SK-N-SH treated with all-trans-retinoic acid at 6 μM for 48 hours (cell line): Measurements from ENCODE around the gene AXIN1.

ENCODE experiments used
- ATAC-seq: fragments of 200-7000 bp; cut with Tn5 transposase; 3 replicates; pipeline ENCODE4 v1.9.1; 2020; ENCODE audit warnings: mild to moderate bottlenecking, moderate library complexity
- CSDC2 ChIP-seq: fragments of 250-450 bp; sonication (Bioruptor Pico); IDR thresholded peaks from 2 replicates; pipeline ENCODE4 v1.5.0; 2020; ENCODE audit warnings: mild to moderate bottlenecking, moderate library complexity
- ESRRG ChIP-seq: fragments of 250-450 bp; sonication (Bioruptor Pico); IDR thresholded peaks from 2 replicates; pipeline ENCODE4 v1.6.1; 2021; ENCODE audit warnings: mild to moderate bottlenecking
- ISL1 ChIP-seq: fragments of 250-450 bp; sonication (Bioruptor Pico); IDR thresholded peaks from 2 replicates; pipeline ENCODE4 v2.1.2; 2022; ENCODE audit warnings: mild to moderate bottlenecking, moderate library complexity
- OSR1 ChIP-seq: fragments of 250-450 bp; sonication (Bioruptor Pico); IDR thresholded peaks from 2 replicates; pipeline ENCODE4 v1.8.0; 2022; ENCODE audit warnings: moderate library complexity, mild to moderate bottlenecking, inconsistent platforms
- RARB ChIP-seq: fragments of 250-450 bp; sonication (Bioruptor Pico); IDR thresholded peaks from 2 replicates; pipeline ENCODE4 v1.8.0; 2021; ENCODE audit warnings: mild to moderate bottlenecking, moderate library complexity
- SNAI2 ChIP-seq: fragments of 250-450 bp; sonication (Bioruptor Pico); IDR thresholded peaks from 2 replicates; pipeline ENCODE4 v1.5.0; 2020; ENCODE audit warnings: mild to moderate bottlenecking, moderate library complexity
- ZC3H10 ChIP-seq: fragments of 250-450 bp; sonication (Bioruptor Pico); IDR thresholded peaks from 2 replicates; pipeline ENCODE4 v1.5.1; 2021; ENCODE audit warnings: mild to moderate bottlenecking, moderate library complexity
- ZFP3 ChIP-seq: fragments of 250-450 bp; sonication (Bioruptor Pico); IDR thresholded peaks from 2 replicates; pipeline ENCODE4 v1.5.0; 2020; ENCODE audit warnings: mild to moderate bottlenecking, moderate library complexity
- ZNF565 ChIP-seq: fragments of 450-650 bp; formaldehyde crosslinking; conservative IDR thresholded peaks from 2 replicates; pipeline ENCODE4 v1.5.0; 2020; ENCODE audit warnings: low read depth, mild to moderate bottlenecking, moderate library complexity
- ZNF8 ChIP-seq: fragments of 450-650 bp; formaldehyde crosslinking; IDR thresholded peaks from 2 replicates; pipeline ENCODE4 v1.5.0; 2020; ENCODE audit warnings: mild to moderate bottlenecking, moderate library complexity
- TF ChIP-seq, protein P1 (sequence below): fragments of 250-450 bp; sonication (Bioruptor Pico); IDR thresholded peaks from 2 replicates; pipeline ENCODE4 v1.8.0; 2021; ENCODE audit warnings: low read depth, mild to moderate bottlenecking, moderate library complexity, borderline replicate concordance
- TF ChIP-seq, protein P2 (sequence below): fragments of 250-450 bp; sonication (Bioruptor Pico); IDR thresholded peaks from 2 replicates; pipeline ENCODE4 v1.5.0; 2020; ENCODE audit warnings: mild to moderate bottlenecking, moderate library complexity
- TF ChIP-seq, protein P3 (sequence below): fragments of 250-450 bp; sonication (Bioruptor Pico); IDR thresholded peaks from 2 replicates; pipeline ENCODE4 v1.8.0; 2020; ENCODE audit warnings: mild to moderate bottlenecking, moderate library complexity, borderline replicate concordance

Gene AXIN1

DNA sequence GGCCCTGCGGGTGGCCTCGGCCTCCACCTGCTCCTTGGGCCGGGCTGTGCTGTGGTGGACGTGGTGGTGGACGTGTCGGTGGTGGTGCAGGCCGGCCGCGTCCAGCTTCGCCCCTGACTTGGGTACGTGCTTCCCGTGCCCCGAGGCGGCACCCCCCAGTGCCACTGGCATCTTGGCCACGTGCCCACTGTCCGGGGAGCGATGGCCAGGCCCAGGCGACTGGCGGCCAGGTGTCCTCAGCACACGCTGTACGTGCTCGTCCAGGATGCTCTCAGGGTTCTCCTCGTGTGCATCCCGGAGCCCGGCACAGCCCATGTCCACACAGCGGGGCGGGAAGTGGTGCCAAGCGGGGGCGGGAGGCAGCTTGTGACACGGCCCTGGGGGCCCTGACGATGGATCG lies 54.7 kb downstream of the AXIN1 start:
- TF ChIP-seq ZNF565 (CRISPR knock-in tag) (no peak), CSDC2 (CRISPR knock-in tag) (no peak), ZFP3 (CRISPR knock-in tag) (no peak), ISL1 (CRISPR knock-in tag) (no peak), ESRRG (CRISPR knock-in tag) (no peak)
- TF ChIP-seq, protein P1, sequence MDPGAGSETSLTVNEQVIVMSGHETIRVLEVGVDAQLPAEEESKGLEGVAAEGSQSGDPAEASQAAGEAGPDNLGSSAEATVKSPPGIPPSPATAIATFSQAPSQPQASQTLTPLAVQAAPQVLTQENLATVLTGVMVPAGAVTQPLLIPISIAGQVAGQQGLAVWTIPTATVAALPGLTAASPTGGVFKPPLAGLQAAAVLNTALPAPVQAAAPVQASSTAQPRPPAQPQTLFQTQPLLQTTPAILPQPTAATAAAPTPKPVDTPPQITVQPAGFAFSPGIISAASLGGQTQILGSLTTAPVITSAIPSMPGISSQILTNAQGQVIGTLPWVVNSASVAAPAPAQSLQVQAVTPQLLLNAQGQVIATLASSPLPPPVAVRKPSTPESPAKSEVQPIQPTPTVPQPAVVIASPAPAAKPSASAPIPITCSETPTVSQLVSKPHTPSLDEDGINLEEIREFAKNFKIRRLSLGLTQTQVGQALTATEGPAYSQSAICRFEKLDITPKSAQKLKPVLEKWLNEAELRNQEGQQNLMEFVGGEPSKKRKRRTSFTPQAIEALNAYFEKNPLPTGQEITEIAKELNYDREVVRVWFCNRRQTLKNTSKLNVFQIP (CRISPR knock-in tag), result no peak
- ATAC-seq, result no peak

DNA sequence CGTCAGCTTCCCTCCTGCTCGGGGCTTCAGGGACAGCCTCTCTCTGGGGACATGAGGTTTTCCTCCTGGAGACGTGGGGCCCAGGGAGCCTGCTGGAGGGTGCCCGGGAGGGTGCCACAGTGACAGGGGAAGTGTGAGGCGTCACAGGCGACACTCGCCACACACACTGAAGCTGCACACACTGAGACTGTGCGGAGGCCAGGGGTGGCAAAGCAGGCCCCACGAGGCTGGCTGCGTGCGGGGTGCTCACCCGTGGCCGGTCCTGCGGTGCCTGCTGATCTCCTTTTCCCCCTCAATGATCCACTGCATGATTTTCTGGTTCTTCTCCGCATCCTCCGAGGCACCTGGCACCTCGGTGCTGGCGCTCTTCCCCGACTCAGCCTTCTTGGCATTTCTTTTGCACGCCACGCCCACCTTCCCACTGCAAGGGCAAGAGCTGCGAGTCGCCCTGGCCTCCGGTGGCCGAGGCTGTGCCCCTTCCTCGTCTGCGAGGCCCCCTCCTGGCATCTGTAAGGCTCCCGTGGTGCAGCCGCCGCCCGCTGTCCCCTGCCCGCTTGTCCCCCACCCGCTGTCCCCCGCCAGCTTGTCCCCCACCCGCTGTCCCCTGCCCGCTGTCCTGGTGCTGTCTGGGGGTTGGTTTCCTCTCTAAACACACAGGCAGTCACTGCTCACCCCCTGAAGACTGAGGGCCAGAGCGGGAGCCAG lies 55.6 kb downstream of the AXIN1 start:
- ATAC-seq, result no peak
- TF ChIP-seq, protein P1 (CRISPR knock-in tag), result no peak
- TF ChIP-seq ZC3H10 (no peak), CSDC2 (CRISPR knock-in tag) (no peak), ZNF8 (CRISPR knock-in tag) (no peak), ESRRG (CRISPR knock-in tag) (no peak), RARB (CRISPR knock-in tag) (no peak)
- TF ChIP-seq, protein P2, sequence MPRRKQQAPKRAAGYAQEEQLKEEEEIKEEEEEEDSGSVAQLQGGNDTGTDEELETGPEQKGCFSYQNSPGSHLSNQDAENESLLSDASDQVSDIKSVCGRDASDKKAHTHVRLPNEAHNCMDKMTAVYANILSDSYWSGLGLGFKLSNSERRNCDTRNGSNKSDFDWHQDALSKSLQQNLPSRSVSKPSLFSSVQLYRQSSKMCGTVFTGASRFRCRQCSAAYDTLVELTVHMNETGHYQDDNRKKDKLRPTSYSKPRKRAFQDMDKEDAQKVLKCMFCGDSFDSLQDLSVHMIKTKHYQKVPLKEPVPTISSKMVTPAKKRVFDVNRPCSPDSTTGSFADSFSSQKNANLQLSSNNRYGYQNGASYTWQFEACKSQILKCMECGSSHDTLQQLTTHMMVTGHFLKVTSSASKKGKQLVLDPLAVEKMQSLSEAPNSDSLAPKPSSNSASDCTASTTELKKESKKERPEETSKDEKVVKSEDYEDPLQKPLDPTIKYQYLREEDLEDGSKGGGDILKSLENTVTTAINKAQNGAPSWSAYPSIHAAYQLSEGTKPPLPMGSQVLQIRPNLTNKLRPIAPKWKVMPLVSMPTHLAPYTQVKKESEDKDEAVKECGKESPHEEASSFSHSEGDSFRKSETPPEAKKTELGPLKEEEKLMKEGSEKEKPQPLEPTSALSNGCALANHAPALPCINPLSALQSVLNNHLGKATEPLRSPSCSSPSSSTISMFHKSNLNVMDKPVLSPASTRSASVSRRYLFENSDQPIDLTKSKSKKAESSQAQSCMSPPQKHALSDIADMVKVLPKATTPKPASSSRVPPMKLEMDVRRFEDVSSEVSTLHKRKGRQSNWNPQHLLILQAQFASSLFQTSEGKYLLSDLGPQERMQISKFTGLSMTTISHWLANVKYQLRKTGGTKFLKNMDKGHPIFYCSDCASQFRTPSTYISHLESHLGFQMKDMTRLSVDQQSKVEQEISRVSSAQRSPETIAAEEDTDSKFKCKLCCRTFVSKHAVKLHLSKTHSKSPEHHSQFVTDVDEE (CRISPR knock-in tag), result no peak
- TF ChIP-seq, protein P3, sequence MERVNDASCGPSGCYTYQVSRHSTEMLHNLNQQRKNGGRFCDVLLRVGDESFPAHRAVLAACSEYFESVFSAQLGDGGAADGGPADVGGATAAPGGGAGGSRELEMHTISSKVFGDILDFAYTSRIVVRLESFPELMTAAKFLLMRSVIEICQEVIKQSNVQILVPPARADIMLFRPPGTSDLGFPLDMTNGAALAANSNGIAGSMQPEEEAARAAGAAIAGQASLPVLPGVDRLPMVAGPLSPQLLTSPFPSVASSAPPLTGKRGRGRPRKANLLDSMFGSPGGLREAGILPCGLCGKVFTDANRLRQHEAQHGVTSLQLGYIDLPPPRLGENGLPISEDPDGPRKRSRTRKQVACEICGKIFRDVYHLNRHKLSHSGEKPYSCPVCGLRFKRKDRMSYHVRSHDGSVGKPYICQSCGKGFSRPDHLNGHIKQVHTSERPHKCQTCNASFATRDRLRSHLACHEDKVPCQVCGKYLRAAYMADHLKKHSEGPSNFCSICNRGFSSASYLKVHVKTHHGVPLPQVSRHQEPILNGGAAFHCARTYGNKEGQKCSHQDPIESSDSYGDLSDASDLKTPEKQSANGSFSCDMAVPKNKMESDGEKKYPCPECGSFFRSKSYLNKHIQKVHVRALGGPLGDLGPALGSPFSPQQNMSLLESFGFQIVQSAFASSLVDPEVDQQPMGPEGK (CRISPR knock-in tag), result no peak

DNA sequence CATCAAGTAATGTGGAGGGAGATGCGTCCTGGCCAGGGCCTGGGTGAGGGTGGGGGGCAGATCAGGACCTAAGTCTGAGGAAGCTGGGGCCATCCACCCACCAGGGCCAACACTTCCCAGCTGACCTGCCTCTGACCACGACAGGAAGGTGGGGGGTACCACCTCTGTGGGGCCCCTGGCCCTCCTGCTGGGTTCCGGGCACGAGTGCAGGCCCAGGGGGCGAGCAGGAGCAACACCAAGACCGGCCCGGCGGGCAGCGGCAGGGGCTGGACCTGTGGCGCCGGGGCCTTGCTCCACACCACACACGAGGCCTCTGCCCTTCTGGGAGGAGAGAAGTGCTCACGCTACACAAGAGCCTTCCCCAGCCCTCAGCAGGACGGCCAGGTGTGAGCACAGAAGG lies 56.2 kb downstream of the AXIN1 start:
- ATAC-seq, result no peak; the same call in 2 of the 3 replicates
- TF ChIP-seq, protein P3 (CRISPR knock-in tag), result no peak
- TF ChIP-seq, protein P2 (CRISPR knock-in tag), result no peak
- TF ChIP-seq ZNF8 (CRISPR knock-in tag) (no peak), OSR1 (CRISPR knock-in tag) (no peak), SNAI2 (CRISPR knock-in tag) (no peak)
